T-helper 9 cell (primary cell): ENCODE data around the gene FAM107B.

Experiments
- DNase-seq: peaks from one replicate; pipeline ENCODE4 v3.0.0-alpha.2; 2020

The FAM107B gene

DNA sequence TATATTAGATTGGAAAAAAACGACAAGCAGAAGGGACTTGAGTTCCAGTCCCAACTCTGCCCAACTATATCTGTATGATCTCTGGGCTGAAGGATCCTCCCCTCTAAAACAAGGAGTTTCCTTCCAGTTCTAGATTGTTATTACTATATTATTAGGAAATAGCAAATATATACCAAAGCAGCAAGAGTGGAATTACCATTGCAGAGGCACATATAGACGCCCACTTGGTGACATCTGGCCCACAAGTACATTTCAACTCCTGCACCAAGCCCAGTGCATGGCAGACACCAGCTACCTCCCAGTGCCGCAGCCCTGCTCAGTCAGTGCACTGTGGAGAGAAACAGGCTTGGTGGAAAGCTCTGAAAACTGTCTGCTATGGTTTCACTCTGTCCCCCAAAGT is 201.9 kb downstream of the FAM107B start:
- no peak for DNase-seq

DNA sequence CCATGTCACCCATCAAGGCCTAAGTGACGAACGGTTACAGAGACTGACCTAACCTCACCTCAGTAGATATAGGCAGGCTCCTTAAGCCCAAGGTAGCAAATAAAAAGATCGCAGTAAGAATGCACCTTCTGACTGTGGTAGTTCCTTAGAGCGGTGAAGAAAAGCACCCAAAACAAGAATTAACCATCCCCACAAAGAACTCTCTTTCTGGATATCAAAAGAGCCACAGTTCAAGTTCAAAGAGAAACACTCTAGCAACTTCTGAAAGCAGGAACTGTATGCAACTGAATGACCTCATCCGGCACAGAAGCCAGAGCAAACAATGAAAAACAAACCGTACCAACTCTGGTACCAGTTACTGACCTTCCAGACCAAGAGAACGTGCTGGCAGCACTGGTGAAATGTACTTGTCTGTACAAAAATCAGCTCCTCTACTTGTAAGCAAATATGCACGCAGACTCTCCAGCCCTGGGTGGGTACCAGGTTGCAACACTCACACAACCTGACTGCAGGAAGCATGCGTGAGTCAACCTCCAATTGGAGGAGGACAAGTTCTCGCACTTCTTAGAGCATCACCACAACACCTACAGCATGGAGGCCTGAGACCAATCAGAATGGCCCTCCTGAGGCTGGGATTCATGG is 202.7 kb downstream of the FAM107B start:
- DNase-seq: peak; percentile 49

- no peak for DNase-seq
These were observed 203.9 kb downstream of the FAM107B start for GRCh38 chr10:14570800-14571199.

DNA sequence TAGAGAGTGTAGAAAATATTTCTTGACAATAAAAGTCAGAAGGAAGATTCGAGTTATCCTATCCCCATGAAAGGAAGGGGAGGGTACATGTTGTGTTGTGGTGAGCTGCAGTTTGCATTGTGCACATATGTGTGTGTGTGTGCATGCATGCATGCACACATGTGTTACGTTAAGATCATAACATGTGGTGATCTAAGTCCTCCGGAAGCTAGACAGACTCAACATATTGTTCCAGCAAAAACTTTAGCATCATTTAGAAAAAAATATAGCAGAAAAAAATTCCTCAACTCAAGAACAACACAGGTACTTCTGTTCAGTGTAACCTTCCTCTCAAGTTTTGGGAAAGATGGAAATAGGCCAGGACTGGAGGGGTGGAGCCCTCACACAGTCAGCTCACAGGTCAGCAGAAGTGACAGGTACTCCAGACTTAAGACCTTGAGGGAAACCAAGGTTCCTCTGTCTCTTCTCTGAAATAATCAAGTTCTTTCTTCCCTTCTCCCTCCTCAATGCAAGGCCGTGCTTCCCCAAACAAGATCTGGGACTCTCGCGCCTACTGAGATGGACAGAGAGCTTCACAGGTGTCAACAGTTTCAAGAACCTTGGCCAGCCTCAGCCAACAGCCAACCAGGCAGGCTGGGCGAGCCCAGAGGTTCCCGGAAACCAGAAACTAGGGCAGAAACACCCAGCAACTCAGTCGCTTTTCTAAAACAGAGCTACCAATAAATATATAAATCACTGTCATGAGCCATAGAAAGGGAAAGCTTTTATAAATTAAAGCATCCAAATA is 205.2 kb downstream of the FAM107B start:
- DNase-seq: no peak

DNA sequence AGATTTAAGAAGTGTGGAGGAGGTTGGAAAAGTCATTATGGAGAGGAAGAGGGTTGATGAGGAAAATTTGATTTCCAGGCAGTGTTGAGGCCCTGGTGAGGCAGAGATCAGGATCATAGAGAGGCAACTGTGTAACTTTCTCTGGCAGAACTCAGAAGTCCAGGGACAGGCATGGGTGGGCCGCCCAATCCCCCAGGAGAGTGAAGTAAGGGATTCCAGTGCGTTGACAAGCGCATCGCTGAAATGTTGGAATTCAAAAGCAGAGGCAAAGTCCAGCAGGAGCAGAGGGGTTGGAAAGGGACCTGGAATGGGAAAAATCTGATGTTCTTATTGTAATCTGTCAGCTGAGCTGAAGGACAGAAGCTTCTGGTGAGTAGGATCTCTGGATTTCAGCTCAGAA is 207.3 kb downstream of the FAM107B start:
- DNase-seq: no peak

GRCh38 chr10:14566498-14566897 is 208.2 kb downstream of the FAM107B start:
- DNase-seq: no peak

GRCh38 chr10:14565199-14565598 is 209.5 kb downstream of the FAM107B start:
- DNase-seq: no peak

- DNase-seq: no peak
These were observed 210.4 kb downstream of the FAM107B start for GRCh38 chr10:14564268-14564744.

GRCh38 chr10:14563359-14563940 is 211.2 kb downstream of the FAM107B start:
- no peak for DNase-seq

GRCh38 chr10:14563076-14563336 is 211.7 kb downstream of the FAM107B start:
- DNase-seq: no peak

- no peak for DNase-seq
These were observed 212.2 kb downstream of the FAM107B start for GRCh38 chr10:14562218-14563075.

GRCh38 chr10:14560791-14561765 is 213.6 kb downstream of the FAM107B start:
- DNase-seq: no peak

- DNase-seq: peak; percentile 50
These were observed 214.4 kb downstream of the FAM107B start for GRCh38 chr10:14560274-14560673.

DNA sequence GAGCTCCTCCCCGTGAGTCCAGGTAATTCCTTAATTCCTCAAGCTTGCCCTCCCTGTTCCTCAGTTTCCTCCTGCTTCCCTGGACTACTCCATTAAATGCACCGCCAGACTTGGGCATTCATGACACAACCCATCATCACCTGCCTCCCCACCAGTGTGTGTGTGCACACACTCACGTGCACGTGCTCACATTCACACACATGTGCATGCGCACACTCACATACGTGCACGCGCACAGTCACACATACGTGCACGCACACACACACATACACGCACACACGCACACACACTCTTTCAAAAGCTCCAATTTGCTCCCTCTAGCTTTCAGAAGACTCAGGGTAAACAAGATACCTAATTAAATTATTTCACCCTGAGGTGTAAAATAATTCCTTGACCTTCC is 216.7 kb downstream of the FAM107B start:
- DNase-seq: no peak

GRCh38 chr10:14557567-14557966 is 217.1 kb downstream of the FAM107B start:
- no peak for DNase-seq

DNA sequence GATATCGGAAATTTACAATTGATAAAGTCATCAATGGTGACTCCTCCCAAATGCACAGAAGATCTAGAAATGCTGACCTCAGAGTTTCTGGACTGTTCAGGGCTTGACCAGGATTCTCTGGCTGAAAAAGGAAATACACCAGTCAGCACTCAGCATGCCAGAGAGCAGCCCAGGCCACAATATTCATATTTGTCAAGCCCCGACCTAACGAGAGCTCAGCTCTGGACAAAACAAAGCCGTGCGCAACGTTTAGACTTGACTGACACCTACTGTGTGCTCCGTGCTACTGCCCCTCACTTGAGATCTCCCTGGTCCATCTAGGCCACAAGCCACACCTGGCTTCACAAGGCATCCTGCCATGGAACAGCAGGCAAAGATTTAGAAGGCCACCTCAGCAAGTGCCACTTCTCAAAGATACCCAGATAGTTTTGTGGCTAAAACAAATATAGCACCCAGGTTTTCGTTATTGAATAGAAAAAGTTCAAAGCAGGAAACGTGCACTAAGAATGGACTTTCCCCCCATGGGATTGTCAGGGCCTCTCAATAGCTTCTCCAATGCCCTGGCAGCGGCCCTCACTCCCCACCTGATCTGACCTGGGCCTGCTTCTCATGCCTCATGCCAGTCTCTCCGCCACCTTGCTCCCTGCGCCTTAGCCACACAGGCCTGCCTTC is 218.3 kb downstream of the FAM107B start:
- no peak for DNase-seq

GRCh38 chr10:14555807-14556206 is 218.9 kb downstream of the FAM107B start:
- DNase-seq: no peak

DNA sequence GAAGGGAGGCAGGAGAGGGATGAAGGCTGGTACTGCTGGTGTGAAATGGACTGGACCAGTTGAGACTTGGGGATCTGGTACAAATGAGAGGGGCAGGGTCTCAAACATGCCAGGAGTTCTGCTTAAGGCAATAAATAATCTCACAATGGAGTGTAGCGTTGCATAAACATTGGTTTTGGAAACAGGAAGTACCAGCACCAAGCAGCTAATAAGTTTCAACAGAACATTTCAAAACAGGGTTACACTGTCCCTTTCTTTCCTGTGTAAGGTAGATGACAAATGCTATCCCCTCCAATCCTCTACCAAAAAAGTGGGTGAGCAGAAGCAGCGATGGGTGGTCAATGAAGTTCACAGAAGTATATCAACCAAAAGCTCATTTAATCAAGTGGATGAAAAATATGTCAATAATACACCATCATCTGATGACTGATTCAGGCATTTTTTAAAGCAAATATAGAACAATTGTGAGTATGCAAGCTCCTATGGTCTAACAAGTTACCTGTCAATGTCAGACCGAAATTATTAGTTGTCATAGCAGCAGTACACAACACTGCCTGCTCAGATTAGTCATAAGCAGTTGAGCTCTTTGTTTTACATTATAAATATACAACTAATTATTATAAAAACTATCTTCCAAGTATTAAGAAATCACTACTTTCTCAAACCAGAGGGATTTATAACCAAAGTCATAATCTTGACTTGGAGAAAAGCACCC is 220.0 kb downstream of the FAM107B start:
- DNase-seq: no peak

- DNase-seq: no peak
These were observed 220.6 kb downstream of the FAM107B start for GRCh38 chr10:14554091-14554490.

DNA sequence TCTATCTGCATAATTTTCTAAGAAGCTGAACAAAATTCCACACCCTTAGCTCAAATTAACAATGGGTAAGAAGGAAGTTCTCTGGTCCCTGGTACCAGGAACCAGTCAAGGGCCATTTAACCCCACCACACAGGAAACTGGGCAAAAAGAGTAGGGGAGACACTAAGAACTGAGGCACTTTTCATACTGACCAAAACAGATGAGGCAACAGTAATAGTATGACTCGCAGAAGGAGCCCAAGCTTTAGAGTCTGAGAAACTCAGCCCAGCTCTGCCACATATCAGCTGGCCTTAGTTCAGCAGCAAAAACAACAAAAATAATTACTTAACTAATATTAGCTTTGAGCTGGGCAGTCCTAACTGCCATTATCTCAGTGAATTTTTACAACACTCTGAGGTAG is 221.2 kb downstream of the FAM107B start:
- DNase-seq: no peak

DNA sequence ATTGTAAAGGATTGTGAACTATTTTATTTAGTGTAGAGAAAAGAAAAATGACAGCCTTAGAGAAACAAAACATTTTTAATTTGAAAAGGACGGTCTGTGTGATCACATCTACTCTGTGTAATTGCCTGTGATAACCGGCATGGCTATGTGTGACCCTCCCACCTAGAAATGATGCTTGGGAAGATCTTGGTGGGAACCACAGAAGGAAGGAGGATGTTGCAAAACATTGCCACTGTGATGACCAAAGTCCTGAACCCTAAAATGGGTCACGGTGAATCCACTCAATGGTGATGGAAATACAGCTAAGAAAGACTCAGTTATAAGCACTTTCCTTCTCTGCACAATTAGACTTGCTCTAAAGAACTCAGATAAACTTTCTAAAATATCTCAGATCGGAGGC is 222.7 kb downstream of the FAM107B start:
- no peak for DNase-seq
